GM12878 (cell line): ENCODE data around the gene BCAR3. TPM values are rescaled to one million over a fixed set of nuclear protein-coding genes. Genes with fewer than 3 reads are reported as not detected.

ENCODE experiments used
- ETV6 ChIP-seq, 2 experiments: fragments of 450-650 bp in 1 of 2; IDR thresholded peaks in 1 of 2; conservative IDR thresholded peaks in 1 of 2; 2 replicates each; pipeline ENCODE4 v1.6.1; 2014; ENCODE audit warnings: antibody characterized with exemption in 1 of 2, borderline replicate concordance in 1 of 2, low read depth in 1 of 2, mild to moderate bottlenecking in 1 of 2, moderate library complexity in 1 of 2
- IRF3 ChIP-seq: fragments of 450-650 bp; IDR thresholded peaks from 2 replicates; pipeline ENCODE4 v1.6.1; 2014; ENCODE audit warnings: mild to moderate bottlenecking
- MLLT1 ChIP-seq: fragments of 450-650 bp; IDR thresholded peaks from 2 replicates; pipeline ENCODE4 v1.6.1; 2016; ENCODE audit warnings: mild to moderate bottlenecking
- NRF1 ChIP-seq: conservative IDR thresholded peaks from 2 replicates; pipeline ENCODE4 v1.6.1; 2011; ENCODE audit warnings: mild to moderate bottlenecking, low read depth, low read length, improper control_type of control experiment
- PAX8 ChIP-seq: fragments of 450-650 bp; IDR thresholded peaks from 2 replicates; pipeline ENCODE4 v1.6.1; 2017; ENCODE audit warnings: mild to moderate bottlenecking, moderate library complexity
- ZBTB11 ChIP-seq: fragments of 450-650 bp; formaldehyde crosslinking; IDR thresholded peaks from 2 replicates; pipeline ENCODE4 v1.5.0; 2022; ENCODE audit warnings: mild to moderate bottlenecking, missing genetic modification characterization
- ZBTB33 ChIP-seq: fragments of 450-650 bp; IDR thresholded peaks from 2 replicates; pipeline ENCODE4 v1.6.1; 2017; ENCODE audit warnings: mild to moderate bottlenecking
- polyA plus RNA-seq, 11 experiments: library from polyadenylated mRNA; depleted of rRNA in 4 of 11; unstranded in 6 of 11; stranded (reverse) in 5 of 11; fragments of >200 nt; fragmentation: Nextera tagmentation in 4 of 11; fragmentation: Illumina TruSeq in 1 of 11; extraction: Ambion mirVana in 4 of 11; extraction: Trizol in 1 of 11; gene quantifications; 1 replicate in 1 of 11; 2 replicates in 10 of 11; pipeline versions ENCODE4 v1.2.1 to v1.2.3, GENCODE V29; 2011 to 2016; ENCODE audit warnings: inconsistent platforms in 2 of 11, missing spikeins in 2 of 11, low read depth in 1 of 11
- total RNA-seq, 4 experiments: library from RNA; depleted of rRNA in 3 of 4; stranded (reverse); fragments of >200 nt in 3 of 4; fragmentation: Illumina TruSeq in 1 of 4; extraction: Trizol in 1 of 4; gene quantifications; 2 replicates each; pipeline versions ENCODE4 v1.2.1 to v1.2.3, GENCODE V29; 2013 to 2021

The BCAR3 gene
- total and polyA plus RNA-seq, 10 of the 15 experiments (the other 5 are each of a cell fraction or from before 2014, with no cell fraction given): 1.3 to 6.6 (median 1.8) TPM

GRCh38 chr1:93680076-93680419, 1.6 kb downstream of the BCAR3 start (continued):
- TF ChIP-seq ETV6 (conservative IDR thresholded peaks at IDR 0.05 in 1 of 2, IDR thresholded peaks at IDR 0.05 in 1 of 2; ENCODE audit: borderline replicate concordance in 1 of 2, low read depth in 1 of 2) (no peak), PAX8 (no peak), ZBTB33 (no peak), IRF3 (no peak), NRF1 (no peak), MLLT1 (no peak), ZBTB11 (no peak)
